GM12878 (cell line): Measurements from ENCODE around the gene LMBR1.

ENCODE experiments used
- BMI1 ChIP-seq: fragments of 450-650 bp; IDR thresholded peaks from 2 replicates; pipeline ENCODE4 v1.6.1; 2016; ENCODE audit warnings: mild to moderate bottlenecking, moderate library complexity, borderline replicate concordance
- ESRRA ChIP-seq: IDR thresholded peaks from 2 replicates; pipeline ENCODE4 v1.6.1; 2012; ENCODE audit warnings: mild to moderate bottlenecking, low read length, improper control_type of control experiment
- EZH2 ChIP-seq: IDR thresholded peaks from 2 replicates; pipeline ENCODE4 v1.6.1; 2012; ENCODE audit warnings: low read depth, mild to moderate bottlenecking, control low read depth, inconsistent platforms, low read length, borderline replicate concordance; ENCODE audit not compliant: control insufficient read depth
- GABPA ChIP-seq: IDR thresholded peaks from 2 replicates; pipeline ENCODE4 v1.6.1; 2014; ENCODE audit warnings: antibody characterized with exemption, low read depth, mild to moderate bottlenecking, inconsistent platforms
- JUND ChIP-seq: IDR thresholded peaks from 2 replicates; pipeline ENCODE4 v1.6.1; 2012; ENCODE audit warnings: low read depth, mild to moderate bottlenecking, low read length, improper control_type of control experiment, moderate library complexity
- KDM1A ChIP-seq: fragments of 200-600 bp; sonication (generic); IDR thresholded peaks from 2 replicates; pipeline ENCODE4 v1.6.1; 2016; ENCODE audit warnings: borderline replicate concordance
- TF ChIP-seq, protein P1 (sequence below), 3 experiments: IDR thresholded peaks in 2 of 3; conservative IDR thresholded peaks in 1 of 3; 2 replicates each; pipeline ENCODE4 v1.5.1; 2011; ENCODE audit warnings: low read depth in 3 of 3, low read length in 3 of 3, mild to moderate bottlenecking in 3 of 3, control low read depth in 2 of 3, moderate library complexity in 2 of 3, inconsistent platforms in 1 of 3, mixed read lengths in 1 of 3; ENCODE audit not compliant: control insufficient read depth in 2 of 3, insufficient read depth in 1 of 3; ENCODE audit errors: extremely low read depth in 1 of 3
- TF ChIP-seq, protein P2 (sequence below): IDR thresholded peaks from 2 replicates; pipeline ENCODE4 v1.6.1; 2011; ENCODE audit warnings: low read depth, mild to moderate bottlenecking, low read length, moderate library complexity, borderline replicate concordance; ENCODE audit errors: extremely low read depth
- TF ChIP-seq, protein P3 (sequence below): IDR thresholded peaks from 2 replicates; pipeline ENCODE4 v1.6.1; 2012; ENCODE audit warnings: mild to moderate bottlenecking, low read depth, low read length

DNA sequence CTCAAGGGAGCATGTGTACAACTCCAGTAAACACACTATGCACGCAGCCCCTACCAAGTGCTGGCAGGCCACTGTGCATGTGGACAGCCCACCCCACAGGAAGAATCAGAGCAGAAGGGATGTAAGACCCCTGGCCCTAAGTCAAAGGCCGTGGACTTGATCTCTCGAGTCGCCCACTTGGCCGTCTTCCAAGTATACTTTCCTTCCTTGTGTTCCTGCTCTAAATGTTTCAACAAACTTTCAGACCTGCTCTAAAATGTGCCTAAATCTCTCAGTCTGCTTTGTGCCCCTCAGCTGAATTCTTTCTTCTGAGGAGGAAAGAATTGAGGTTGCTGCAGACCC lies 35.4 kb upstream of the LMBR1 start:
- TF ChIP-seq, protein P1, sequence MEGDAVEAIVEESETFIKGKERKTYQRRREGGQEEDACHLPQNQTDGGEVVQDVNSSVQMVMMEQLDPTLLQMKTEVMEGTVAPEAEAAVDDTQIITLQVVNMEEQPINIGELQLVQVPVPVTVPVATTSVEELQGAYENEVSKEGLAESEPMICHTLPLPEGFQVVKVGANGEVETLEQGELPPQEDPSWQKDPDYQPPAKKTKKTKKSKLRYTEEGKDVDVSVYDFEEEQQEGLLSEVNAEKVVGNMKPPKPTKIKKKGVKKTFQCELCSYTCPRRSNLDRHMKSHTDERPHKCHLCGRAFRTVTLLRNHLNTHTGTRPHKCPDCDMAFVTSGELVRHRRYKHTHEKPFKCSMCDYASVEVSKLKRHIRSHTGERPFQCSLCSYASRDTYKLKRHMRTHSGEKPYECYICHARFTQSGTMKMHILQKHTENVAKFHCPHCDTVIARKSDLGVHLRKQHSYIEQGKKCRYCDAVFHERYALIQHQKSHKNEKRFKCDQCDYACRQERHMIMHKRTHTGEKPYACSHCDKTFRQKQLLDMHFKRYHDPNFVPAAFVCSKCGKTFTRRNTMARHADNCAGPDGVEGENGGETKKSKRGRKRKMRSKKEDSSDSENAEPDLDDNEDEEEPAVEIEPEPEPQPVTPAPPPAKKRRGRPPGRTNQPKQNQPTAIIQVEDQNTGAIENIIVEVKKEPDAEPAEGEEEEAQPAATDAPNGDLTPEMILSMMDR (IDR thresholded peaks at IDR 0.05 in 2 of 3, conservative IDR thresholded peaks at IDR 0.05 in 1 of 3; ENCODE audit: control insufficient read depth in 2 of 3, extremely low read depth in 1 of 3, insufficient read depth in 1 of 3, low read depth in 3 of 3, low read length in 3 of 3) = no peak
- TF ChIP-seq, protein P2, sequence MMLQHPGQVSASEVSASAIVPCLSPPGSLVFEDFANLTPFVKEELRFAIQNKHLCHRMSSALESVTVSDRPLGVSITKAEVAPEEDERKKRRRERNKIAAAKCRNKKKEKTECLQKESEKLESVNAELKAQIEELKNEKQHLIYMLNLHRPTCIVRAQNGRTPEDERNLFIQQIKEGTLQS = no peak
- no peak for TF ChIP-seq BMI1
- no peak for TF ChIP-seq ESRRA
- TF ChIP-seq JUND = no peak
- TF ChIP-seq GABPA = no peak
- TF ChIP-seq EZH2 = no peak
- TF ChIP-seq, protein P3, sequence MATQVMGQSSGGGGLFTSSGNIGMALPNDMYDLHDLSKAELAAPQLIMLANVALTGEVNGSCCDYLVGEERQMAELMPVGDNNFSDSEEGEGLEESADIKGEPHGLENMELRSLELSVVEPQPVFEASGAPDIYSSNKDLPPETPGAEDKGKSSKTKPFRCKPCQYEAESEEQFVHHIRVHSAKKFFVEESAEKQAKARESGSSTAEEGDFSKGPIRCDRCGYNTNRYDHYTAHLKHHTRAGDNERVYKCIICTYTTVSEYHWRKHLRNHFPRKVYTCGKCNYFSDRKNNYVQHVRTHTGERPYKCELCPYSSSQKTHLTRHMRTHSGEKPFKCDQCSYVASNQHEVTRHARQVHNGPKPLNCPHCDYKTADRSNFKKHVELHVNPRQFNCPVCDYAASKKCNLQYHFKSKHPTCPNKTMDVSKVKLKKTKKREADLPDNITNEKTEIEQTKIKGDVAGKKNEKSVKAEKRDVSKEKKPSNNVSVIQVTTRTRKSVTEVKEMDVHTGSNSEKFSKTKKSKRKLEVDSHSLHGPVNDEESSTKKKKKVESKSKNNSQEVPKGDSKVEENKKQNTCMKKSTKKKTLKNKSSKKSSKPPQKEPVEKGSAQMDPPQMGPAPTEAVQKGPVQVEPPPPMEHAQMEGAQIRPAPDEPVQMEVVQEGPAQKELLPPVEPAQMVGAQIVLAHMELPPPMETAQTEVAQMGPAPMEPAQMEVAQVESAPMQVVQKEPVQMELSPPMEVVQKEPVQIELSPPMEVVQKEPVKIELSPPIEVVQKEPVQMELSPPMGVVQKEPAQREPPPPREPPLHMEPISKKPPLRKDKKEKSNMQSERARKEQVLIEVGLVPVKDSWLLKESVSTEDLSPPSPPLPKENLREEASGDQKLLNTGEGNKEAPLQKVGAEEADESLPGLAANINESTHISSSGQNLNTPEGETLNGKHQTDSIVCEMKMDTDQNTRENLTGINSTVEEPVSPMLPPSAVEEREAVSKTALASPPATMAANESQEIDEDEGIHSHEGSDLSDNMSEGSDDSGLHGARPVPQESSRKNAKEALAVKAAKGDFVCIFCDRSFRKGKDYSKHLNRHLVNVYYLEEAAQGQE = no peak
- no peak for TF ChIP-seq KDM1A
